Muscle of arm (tissue), 12 donors: Measurements from ENCODE around the gene CACNB1. TPM values are rescaled to one million over a fixed set of nuclear protein-coding genes. Genes with fewer than 3 reads are reported as not detected.
"Not testable (repeated sequence)": the region's sequence is repeated elsewhere in the genome, so short reads cannot be mapped to it uniquely, and the experiment has no call there.

Experiments
- DNase-seq: peaks from one replicate; pipeline ENCODE4 v3.0.0-alpha.2; 2013
- polyA plus RNA-seq, 12 donors: library from polyadenylated mRNA; unstranded; fragments of 120-200 nt; gene quantifications; one replicate each; pipeline ENCODE4 v1.2.1, GENCODE V29; 2013; ENCODE audit not compliant: insufficient read length in 12 of 12

The CACNB1 gene
- polyA plus RNA-seq, 12 donors = 97.2 to 262 (median 162) TPM; not detected in 1

DNA sequence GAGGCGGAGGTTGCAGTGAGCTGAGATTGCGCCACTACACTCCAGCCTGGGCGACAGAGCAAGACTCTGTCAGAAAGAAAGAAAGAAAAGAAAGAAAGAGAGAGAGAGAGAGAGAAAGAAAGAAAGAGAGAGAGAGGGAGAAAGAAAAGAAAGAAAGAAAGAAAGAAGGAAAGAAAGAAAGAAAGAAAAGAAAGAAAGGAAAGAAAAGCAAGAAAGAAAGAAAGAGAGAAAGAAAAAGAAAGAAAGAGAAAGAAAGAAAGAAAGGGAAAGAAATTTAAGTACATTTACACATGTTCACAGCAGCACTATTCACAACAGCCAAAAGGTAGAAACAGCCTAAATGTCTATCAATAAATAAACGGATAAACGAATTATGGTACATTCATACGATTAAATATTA lies 67.9 kb downstream of the CACNB1 start:
- not testable (repeated sequence) for DNase-seq

DNA sequence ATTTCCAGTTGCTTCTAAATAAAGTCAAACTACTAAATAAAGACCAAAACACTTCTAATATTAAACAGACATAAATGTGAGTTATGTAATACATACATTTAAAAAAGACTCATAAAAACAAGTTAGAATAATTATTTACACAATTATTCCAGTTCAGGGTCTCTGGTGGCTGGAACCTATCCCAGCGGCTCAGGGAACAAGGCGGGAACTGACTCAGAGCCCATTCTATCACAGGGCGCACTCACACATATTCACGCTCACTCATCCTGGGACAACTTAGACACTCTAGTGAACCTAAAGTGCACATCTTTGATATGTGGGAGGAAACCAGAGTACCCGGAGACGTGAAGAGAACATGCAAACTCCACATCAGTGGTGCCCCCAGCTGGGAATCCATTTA lies 71.0 kb downstream of the CACNB1 start:
- no peak for DNase-seq

DNA sequence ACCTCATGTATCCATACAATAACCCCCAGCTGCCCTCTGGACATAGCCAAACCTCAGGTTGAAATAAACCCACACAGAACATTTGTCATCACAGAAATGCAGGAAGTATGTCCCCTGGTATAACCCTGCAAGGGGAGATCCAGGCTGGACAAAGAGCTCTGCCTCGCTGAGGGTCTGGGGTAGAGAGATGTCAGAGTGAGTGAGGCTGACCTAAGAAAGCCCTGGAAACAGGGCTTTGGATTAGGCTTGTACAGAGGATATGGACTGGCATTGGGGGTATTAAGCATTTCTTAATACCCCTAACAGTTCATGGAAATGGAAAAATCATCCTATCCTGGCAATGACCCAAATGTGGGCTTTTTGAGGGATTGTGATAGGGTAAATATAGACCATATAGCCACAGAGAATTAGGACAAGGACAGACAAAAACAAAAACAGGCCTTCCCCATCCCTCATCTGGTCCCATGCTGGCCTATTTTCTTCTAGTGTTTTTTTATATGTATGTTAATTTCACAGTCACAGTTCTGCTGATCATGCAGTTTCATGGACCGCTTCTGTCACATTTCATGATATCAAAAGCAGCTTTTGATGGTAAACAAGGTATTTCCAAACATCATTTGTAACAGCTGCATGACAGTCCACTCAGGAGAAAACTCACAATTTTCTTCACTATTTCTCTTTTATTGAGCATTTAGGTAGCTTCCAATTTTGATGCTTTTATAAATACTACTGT lies 72.2 kb downstream of the CACNB1 start:
- DNase-seq = no peak

DNA sequence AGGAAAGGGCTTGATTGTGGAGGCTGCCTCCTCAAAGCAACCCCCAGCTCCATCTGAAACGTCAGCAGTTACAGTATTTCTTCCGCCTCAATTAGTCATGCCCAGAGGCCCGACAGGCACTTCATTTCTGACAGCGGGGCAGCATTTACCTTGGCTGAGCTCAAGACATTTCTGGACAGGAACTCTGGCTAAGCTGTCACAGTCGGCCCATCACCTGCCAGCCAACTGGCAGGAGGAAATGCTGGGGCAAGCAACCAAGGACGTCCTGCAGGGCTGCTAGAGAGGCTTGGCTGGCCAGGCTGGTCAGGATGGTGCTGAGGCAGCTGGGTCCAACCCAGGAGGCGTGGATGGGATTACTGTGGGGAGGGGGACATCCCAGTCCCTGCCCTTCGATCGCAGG lies 73.8 kb downstream of the CACNB1 start:
- DNase-seq = no peak

Other genes with a start within 250 kb of the CACNB1 start
- gene FBXO47, start 230.3 kb downstream of the CACNB1 start, polyA plus RNA-seq = not detected
- 10 to 100 TPM in 5 of 12 donors, 1 to 10 TPM in 6, not detected in 1; 4.3 to 20.4 (median 9.5) TPM for gene PLXDC1, start 46.0 kb downstream of the CACNB1 start, polyA plus RNA-seq
- gene ARL5C, start 31.5 kb downstream of the CACNB1 start, polyA plus RNA-seq = under 1 TPM in 7 of 12 donors, not detected in 5; 0.20 to 0.93 (median 0.43) TPM
- gene RPL19, start 2.6 kb upstream of the CACNB1 start, polyA plus RNA-seq = 1,000 to 10,000 TPM in 11 of 12 donors, not detected in 1; 1,378 to 2,677 (median 2,441) TPM
- gene STAC2, start 28.3 kb upstream of the CACNB1 start, polyA plus RNA-seq = under 1 TPM in 10 of 12 donors, not detected in 2; 0.14 to 0.59 (median 0.23) TPM
- 10 to 100 TPM in 1 of 12 donors, 1 to 10 TPM in 10, not detected in 1; 6.5 to 11.7 (median 7.9) TPM for gene FBXL20, start 204.0 kb upstream of the CACNB1 start, polyA plus RNA-seq